Epithelial cell of esophagus (primary cell): Measurements from ENCODE around the gene TP63.

Source experiments
- DNase-seq: peaks from one replicate; pipeline ENCODE4 v3.0.0; 2010; ENCODE audit warnings: low read depth
- H3K4me3 ChIP-seq: 2 replicates; pipeline ENCODE4 v1.5.1; 2011; ENCODE audit warnings: mild to moderate bottlenecking, low read length, control low read depth
- CTCF ChIP-seq: IDR thresholded peaks from 2 replicates; pipeline ENCODE4 v1.5.1; 2011; ENCODE audit warnings: low read depth, mild to moderate bottlenecking, low read length, control low read depth, inconsistent platforms; ENCODE audit not compliant: insufficient read depth; ENCODE audit errors: missing control alignments

The TP63 gene

DNA sequence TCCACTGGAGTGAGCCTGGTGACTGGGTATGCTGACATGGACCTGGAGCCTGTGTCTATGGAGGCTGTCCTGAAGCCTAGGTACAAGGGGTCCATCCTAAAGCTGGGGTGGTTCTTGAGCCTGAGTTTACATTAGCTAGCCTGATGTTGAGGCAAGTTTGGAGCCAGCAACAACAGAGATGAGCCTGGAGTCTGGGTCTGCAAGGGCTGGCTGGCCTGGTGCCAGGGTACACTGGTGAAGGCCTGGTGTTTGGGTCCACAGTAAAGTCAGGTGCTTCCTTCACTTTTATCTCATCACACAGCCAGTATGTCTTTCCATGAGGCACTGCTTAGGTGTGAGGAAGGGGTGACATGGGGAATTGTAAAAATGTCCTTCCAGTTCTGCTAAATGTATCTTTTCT lies 49.5 kb downstream of the TP63 start:
- no peak for DNase-seq
- no peak for TF ChIP-seq CTCF
- no peak overlapping the region for H3K4me3 ChIP-seq

DNA sequence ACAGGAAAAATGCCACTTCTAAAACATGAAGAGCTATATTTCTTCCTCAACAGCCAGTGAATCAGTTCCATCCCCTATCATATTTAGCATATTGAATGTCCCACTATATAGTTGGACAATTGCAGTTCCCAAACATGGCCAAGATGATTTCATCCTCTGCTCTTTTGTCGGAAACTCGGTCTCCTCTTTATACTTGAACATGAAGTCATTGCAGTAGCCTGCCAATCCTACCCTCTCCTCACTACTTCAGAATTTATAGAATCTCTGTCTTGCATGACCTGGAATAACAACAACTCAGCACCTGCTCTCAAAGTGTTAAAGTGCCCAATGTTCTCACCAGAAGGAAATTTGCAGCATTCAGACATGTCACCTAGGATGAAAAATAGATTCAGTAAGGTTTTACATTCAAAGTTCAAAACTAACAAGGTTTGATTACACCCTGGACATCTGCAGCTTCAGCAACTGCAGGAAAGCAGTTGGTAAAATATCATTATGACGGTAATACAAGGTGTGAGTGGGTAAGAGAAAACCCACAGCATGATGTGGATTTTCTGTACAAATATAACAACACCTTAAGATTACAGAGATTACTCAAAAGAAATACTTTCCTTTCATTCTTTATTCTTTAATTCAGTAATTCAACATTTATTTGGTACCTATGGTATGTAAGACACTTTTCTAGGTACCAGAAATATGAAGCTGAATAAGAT lies 52.5 kb downstream of the TP63 start:
- no peak for TF ChIP-seq CTCF
- DNase-seq: no peak
- no peak overlapping the region for H3K4me3 ChIP-seq

DNA sequence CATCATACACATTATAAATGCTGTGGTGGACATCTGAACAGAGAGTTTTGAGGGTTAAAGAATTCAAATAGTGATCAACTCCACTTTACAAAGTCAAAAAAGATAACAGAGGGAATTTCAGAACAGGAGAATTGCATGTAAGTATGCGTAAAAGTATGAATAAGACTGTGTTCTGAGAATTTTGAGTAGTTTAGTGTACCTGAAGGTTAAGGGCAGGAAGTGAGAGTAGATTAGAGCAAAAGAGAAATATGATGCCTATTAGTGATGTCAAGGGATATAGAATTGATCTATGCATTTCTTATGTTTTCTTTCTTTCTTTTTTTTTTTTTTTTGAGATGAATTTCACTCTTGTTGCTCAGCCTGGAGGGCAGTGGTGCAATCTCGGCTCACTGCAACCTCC lies 53.1 kb downstream of the TP63 start:
- TF ChIP-seq CTCF: no peak
- no peak for DNase-seq
- H3K4me3 ChIP-seq: no peak overlapping the region

- TF ChIP-seq CTCF: no peak
- H3K4me3 ChIP-seq: no peak overlapping the region
- DNase-seq: no peak
Observed at GRCh38 chr3:189685291-189685690, 54.1 kb downstream of the TP63 start.

DNA sequence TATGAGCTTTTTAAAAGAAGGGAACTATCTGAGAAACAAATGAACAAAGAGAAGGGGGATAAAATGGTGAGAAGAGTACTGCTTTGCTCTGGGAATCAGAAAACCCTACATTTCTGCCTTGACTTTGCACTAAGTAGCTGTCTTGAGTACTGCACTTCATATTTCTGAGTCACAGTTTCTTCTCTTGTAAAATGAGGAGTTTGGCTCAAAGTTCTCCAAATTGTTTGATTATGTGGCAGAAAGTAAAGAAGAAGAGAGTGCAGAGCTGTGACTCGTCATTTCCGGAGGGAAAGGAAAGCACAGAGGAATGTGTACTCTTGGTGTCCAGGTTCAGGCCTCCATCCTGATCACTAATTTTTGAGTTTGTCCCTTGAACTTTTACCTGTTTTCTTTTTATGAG lies 54.7 kb downstream of the TP63 start:
- no peak overlapping the region for H3K4me3 ChIP-seq
- no peak for TF ChIP-seq CTCF
- peak; percentile 29 for DNase-seq

DNA sequence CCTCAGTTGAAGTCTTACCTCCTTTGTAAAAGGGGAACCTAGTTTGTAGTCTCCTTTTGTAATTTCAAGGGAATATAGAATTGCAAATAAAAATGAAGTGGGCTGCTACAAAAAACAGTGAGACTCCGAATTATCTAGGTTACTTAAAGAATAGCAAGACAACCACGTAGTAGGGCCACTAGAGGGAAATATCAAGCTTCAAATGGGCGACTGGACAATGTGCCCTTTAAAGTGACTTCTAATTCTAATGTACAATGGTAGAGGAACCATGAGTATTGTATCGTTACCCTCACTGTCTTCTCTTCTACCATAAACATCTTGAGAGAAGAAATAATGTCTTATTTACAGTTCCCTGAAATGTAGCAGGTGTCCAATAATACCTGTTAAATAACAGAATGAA lies 56.3 kb downstream of the TP63 start:
- no peak for TF ChIP-seq CTCF
- H3K4me3 ChIP-seq: no peak overlapping the region
- DNase-seq: no peak

GRCh38 chr3:189688262-189688661 lies 57.1 kb downstream of the TP63 start:
- DNase-seq: no peak
- H3K4me3 ChIP-seq: no peak overlapping the region
- no peak for TF ChIP-seq CTCF
